Measurements from ENCODE around the gene ERN1.

DNA sequence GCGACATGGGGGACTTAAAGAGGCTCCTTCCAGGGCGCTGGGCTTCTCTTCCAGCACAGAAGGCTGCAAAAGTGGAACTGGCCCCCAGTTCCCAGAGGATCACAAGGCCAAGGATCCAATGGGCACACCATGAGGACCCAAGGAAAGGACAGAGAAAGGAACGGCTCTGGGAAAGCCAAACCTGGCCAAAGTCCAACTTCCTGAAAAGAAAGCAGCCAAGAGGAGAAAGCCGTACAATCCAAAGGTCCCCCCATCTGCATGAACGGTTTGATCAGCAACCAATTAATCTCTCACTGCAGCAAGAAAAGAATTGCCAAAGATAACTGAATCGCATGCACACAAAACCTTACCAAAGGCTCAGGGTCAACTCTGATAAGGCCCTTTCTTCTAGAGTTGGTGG, 89.7 kb downstream of the ERN1 start:
- TF ChIP-seq POLR2A (IDR thresholded peaks at IDR 0.05; ENCODE audit: low read depth, low read length) (no peak), TAF1 (IDR thresholded peaks at IDR 0.05; ENCODE audit: borderline replicate concordance, low read depth, low read length) (no peak)

Measured in GM12892 (cell line).